Inflammatory macrophage treated with lipopolysaccharide for 1 hour (primary cell): ENCODE results near the gene GALNT2.

Source experiments
- DNase-seq, 2 donors: peaks; one replicate each; pipeline ENCODE4 v3.0.0-alpha.2; 2020 to 2022

GALNT2 gene

GRCh38 chr1:230194525-230194924 lies 127.5 kb downstream of the GALNT2 start:
- DNase-seq = no peak

- DNase-seq = no peak
These were observed 128.2 kb downstream of the GALNT2 start for GRCh38 chr1:230195199-230195598.

GRCh38 chr1:230196077-230196476 lies 129.0 kb downstream of the GALNT2 start:
- DNase-seq = no peak

GRCh38 chr1:230197644-230198567 lies 130.9 kb downstream of the GALNT2 start:
- DNase-seq = no peak

GRCh38 chr1:230199034-230199433 lies 132.0 kb downstream of the GALNT2 start:
- no peak for DNase-seq

GRCh38 chr1:230199554-230199953 lies 132.5 kb downstream of the GALNT2 start:
- no peak for DNase-seq

- DNase-seq = no peak
These were observed 133.2 kb downstream of the GALNT2 start for GRCh38 chr1:230200276-230200675.

- DNase-seq = no peak
These were observed 134.4 kb downstream of the GALNT2 start for GRCh38 chr1:230201445-230201844.

- no peak for DNase-seq
These were observed 137.8 kb downstream of the GALNT2 start for GRCh38 chr1:230204842-230205241.

GRCh38 chr1:230205719-230206198 lies 138.7 kb downstream of the GALNT2 start:
- DNase-seq = no peak

GRCh38 chr1:230206207-230206606 lies 139.2 kb downstream of the GALNT2 start:
- DNase-seq = no peak

GRCh38 chr1:230206976-230207375 lies 139.9 kb downstream of the GALNT2 start:
- DNase-seq = no peak

- no peak for DNase-seq
These were observed 140.6 kb downstream of the GALNT2 start for GRCh38 chr1:230207598-230207997.

- no peak for DNase-seq
These were observed 141.7 kb downstream of the GALNT2 start for GRCh38 chr1:230208619-230209261.

GRCh38 chr1:230210326-230210980 lies 143.4 kb downstream of the GALNT2 start:
- DNase-seq = no peak

GRCh38 chr1:230210981-230211336 lies 143.9 kb downstream of the GALNT2 start:
- no peak for DNase-seq

GRCh38 chr1:230211436-230212145 lies 144.6 kb downstream of the GALNT2 start:
- no peak for DNase-seq

- DNase-seq = peak; percentile 22 to 37
These were observed 145.4 kb downstream of the GALNT2 start for GRCh38 chr1:230212405-230212936.

GRCh38 chr1:230215031-230215430 lies 148.0 kb downstream of the GALNT2 start:
- no peak for DNase-seq

GRCh38 chr1:230215529-230215928 lies 148.5 kb downstream of the GALNT2 start:
- DNase-seq = no peak

- DNase-seq = no peak
These were observed 149.9 kb downstream of the GALNT2 start for GRCh38 chr1:230216896-230217295.

GRCh38 chr1:230218667-230219066 lies 151.6 kb downstream of the GALNT2 start:
- no peak for DNase-seq
